ENCODE results near the gene ENOX1. TPM values are rescaled to one million over a fixed set of nuclear protein-coding genes. Genes with fewer than 3 reads are reported as not detected.

Gene ENOX1
- total RNA-seq, 1 donor from 2014 or later: 2.0 TPM

- H3K4me3 Mint-ChIP-seq (ENCODE audit: unreplicated experiment): no peak overlapping the region
- no peaks in the 10 kb centered on the region for H3K9me3 Mint-ChIP-seq (ENCODE audit: low read depth)
- H3K27me3 Mint-ChIP-seq (ENCODE audit: low read depth): no peaks in the 10 kb centered on the region
- no peaks in the 10 kb centered on the region for H3K36me3 Mint-ChIP-seq (ENCODE audit: low read depth)
- DNase-seq (ENCODE audit: low spot score): no peak
- H3K4me1 Mint-ChIP-seq (ENCODE audit: low read depth): peaks cover 24% of the 10 kb centered on the region
- no peak for TF ChIP-seq CTCF (IDR thresholded peaks at IDR 0.05)
- H3K27ac Mint-ChIP-seq (ENCODE audit: unreplicated experiment): no peak overlapping the region
Observed at GRCh38 chr13:43328907-43329306, 457.9 kb downstream of the ENOX1 start.

GRCh38 chr13:43326100-43326499 is 460.7 kb downstream of the ENOX1 start:
- H3K27ac Mint-ChIP-seq (ENCODE audit: unreplicated experiment): no peak overlapping the region
- no peaks in the 10 kb centered on the region for H3K27me3 Mint-ChIP-seq (ENCODE audit: low read depth)
- H3K36me3 Mint-ChIP-seq (ENCODE audit: low read depth): no peaks in the 10 kb centered on the region
- TF ChIP-seq CTCF (IDR thresholded peaks at IDR 0.05): no peak
- peaks cover 16% of the 10 kb centered on the region for H3K4me1 Mint-ChIP-seq (ENCODE audit: low read depth)
- no peak overlapping the region for H3K4me3 Mint-ChIP-seq (ENCODE audit: unreplicated experiment)
- no peaks in the 10 kb centered on the region for H3K9me3 Mint-ChIP-seq (ENCODE audit: low read depth)
- no peak for DNase-seq (ENCODE audit: low spot score)

DNA sequence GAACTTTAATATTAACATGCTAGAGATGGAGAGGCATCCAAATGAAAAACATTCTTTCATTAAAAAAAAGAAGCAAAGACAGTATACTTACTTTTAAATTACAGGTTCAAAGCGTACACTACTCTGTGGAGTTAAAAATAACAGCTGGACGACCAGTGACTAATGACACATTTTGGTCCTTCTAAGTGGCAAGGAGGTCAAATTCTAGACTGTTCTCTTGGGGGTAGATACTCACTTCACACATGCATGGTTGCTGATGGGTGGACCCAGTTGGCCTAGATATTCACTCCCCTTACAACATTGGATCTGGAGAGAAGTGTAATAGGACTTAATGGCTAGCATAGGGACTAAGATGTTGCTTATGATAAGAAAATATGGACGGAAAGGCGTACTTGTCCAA is 461.1 kb downstream of the ENOX1 start:
- TF ChIP-seq CTCF (IDR thresholded peaks at IDR 0.05): no peak
- H3K4me1 Mint-ChIP-seq (ENCODE audit: low read depth): peaks cover 11% of the 10 kb centered on the region

GRCh38 chr13:43324129-43324528 is 462.6 kb downstream of the ENOX1 start:
- no peak for TF ChIP-seq CTCF (IDR thresholded peaks at IDR 0.05)
- no peaks in the 10 kb centered on the region for H3K36me3 Mint-ChIP-seq (ENCODE audit: low read depth)
- peaks cover 20% of the 10 kb centered on the region for H3K4me1 Mint-ChIP-seq (ENCODE audit: low read depth)
- H3K27ac Mint-ChIP-seq (ENCODE audit: unreplicated experiment): no peak overlapping the region
- DNase-seq (ENCODE audit: low spot score): no peak
- H3K9me3 Mint-ChIP-seq (ENCODE audit: low read depth): no peaks in the 10 kb centered on the region
- no peak overlapping the region for H3K4me3 Mint-ChIP-seq (ENCODE audit: unreplicated experiment)
- H3K27me3 Mint-ChIP-seq (ENCODE audit: low read depth): no peaks in the 10 kb centered on the region

More for the DNA sequence above, 461.1 kb downstream of the ENOX1 start:
- Mint-ChIP-seq H3K27me3 (ENCODE audit: low read depth) (no peaks in the 10 kb centered on the region), H3K4me3 (ENCODE audit: unreplicated experiment) (no peak overlapping the region), H3K27ac (ENCODE audit: unreplicated experiment) (no peak overlapping the region), H3K36me3 (ENCODE audit: low read depth) (no peaks in the 10 kb centered on the region), H3K9me3 (ENCODE audit: low read depth) (no peaks in the 10 kb centered on the region)
- DNase-seq (ENCODE audit: low spot score): no peak

DNA sequence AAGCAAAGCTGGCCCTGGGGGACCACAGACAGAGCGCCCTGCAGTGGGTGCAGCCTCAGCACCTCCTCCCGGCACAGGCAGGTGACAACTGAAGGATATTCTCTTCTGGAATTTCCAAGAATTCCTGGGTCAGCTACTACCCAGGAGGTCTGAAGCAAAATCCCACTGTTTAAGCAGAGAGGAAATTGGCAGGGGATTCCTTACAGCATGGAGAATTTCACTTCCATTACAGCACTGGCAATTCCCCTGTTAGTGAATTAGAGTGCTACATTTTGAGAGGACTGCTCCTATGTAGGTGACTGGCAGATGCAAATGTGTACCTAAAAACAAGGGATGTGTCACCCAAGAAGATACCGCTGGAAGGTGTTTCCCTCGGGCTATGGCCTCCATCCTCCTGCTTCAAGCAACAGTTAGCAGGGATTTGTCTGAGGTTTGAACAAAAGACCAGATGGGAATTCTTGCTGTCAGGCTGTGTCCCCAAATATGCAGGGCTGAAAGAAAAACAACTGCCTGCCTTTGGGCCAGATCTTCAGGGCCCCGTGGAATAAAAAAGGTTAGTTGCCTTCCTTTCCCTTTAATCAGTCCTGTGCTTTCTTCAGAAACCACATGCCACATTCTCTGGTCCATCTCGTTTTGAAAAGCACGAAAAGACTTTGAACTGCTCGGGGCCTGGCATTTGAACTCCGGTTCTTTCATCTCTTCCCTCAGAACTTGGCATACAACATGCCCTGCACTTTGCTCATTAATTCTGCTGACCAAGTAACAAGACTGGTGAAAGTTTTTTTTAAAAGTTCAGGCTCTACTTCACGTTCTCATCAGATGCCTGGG is 466.9 kb downstream of the ENOX1 start:
- Mint-ChIP-seq H3K27ac (ENCODE audit: unreplicated experiment) (no peak overlapping the region), H3K4me1 (ENCODE audit: low read depth) (peaks cover 37% of the 10 kb centered on the region)

More for the DNA sequence above, 466.9 kb downstream of the ENOX1 start:
- no peaks in the 10 kb centered on the region for H3K27me3 Mint-ChIP-seq (ENCODE audit: low read depth)
- no peak for DNase-seq (ENCODE audit: low spot score)
- no peak for TF ChIP-seq CTCF (IDR thresholded peaks at IDR 0.05)
- H3K9me3 Mint-ChIP-seq (ENCODE audit: low read depth): no peaks in the 10 kb centered on the region
- H3K36me3 Mint-ChIP-seq (ENCODE audit: low read depth): no peaks in the 10 kb centered on the region
- no peak overlapping the region for H3K4me3 Mint-ChIP-seq (ENCODE audit: unreplicated experiment)
